ENCODE data around the gene RYR3.

GRCh38 chr15:33677238-33677830, 366.6 kb downstream of the RYR3 start:
- TF ChIP-seq TCF4 (CRISPR knock-in tag; IDR thresholded peaks at IDR 0.05; ENCODE audit: borderline replicate concordance) (no peak), ZFP3 (CRISPR knock-in tag; IDR thresholded peaks at IDR 0.05) (no peak)
